Ovary (tissue), 9 donors: Measurements from ENCODE around the gene LAP3. TPM values are rescaled to one million over a fixed set of nuclear protein-coding genes. Genes with fewer than 3 reads are reported as not detected.

Source experiments
- DNase-seq, 5 donors: peaks; one replicate each; pipeline ENCODE4 v3.0.0-alpha.2; 2019 to 2020
- H3K27ac ChIP-seq, 2 donors: fragments of 200-600 bp; one replicate each; pipeline versions ENCODE4 v1.5.1 to v1.8.0; 2019 to 2022
- H3K27me3 ChIP-seq: fragments of 200-600 bp; one replicate; pipeline ENCODE4 v1.8.0; 2022
- H3K36me3 ChIP-seq: fragments of 200-600 bp; sonication (generic); one replicate; pipeline ENCODE4 v1.5.1; 2019
- H3K4me1 ChIP-seq: one replicate; pipeline ENCODE4 v1.8.1; 2013; ENCODE audit warnings: mild to moderate bottlenecking, moderate library complexity; ENCODE audit not compliant: insufficient read depth
- H3K4me3 ChIP-seq: fragments of 200-600 bp; sonication (generic); one replicate; pipeline ENCODE4 v1.5.1; 2017
- H3K9me3 ChIP-seq, 2 donors: fragments of 200-600 bp in 1 of 2; sonication (generic) in 1 of 2; one replicate each; pipeline versions ENCODE4 v1.5.1 to v1.8.1; 2013 to 2019; ENCODE audit warnings: mild to moderate bottlenecking in 1 of 2, moderate library complexity in 1 of 2
- EP300 ChIP-seq: sonication (generic); formaldehyde crosslinking; IDR thresholded peaks from one replicate; pipeline ENCODE4 v1.6.1; 2017; ENCODE audit warnings: antibody characterized with exemption
- POLR2A ChIP-seq: fragments of 450-650 bp; IDR thresholded peaks from one replicate; pipeline ENCODE4 v1.6.1; 2017; ENCODE audit warnings: antibody characterized with exemption, mild to moderate bottlenecking, moderate library complexity
- WGBS, 3 donors: extraction: QIAGEN DNeasy Blood & Tissue Kit in 1 of 3; methylation state at CpG; one replicate each; pipeline versions ENCODE4 v1.1.5 to v1.1.7; 2013 to 2017; 5-methylcytosine and 5-hydroxymethylcytosine counted together
- intact Hi-C, 4 donors: fragments of 100-400 bp; cut with DNase I; formaldehyde crosslinking; loops; one replicate each; pipeline versions ENCODE4 v1.11.0 to v1.15.1; 2022 to 2023
- polyA plus RNA-seq, 2 donors: library from polyadenylated mRNA; stranded (reverse); fragments of 200-250 nt in 1 of 2; fragments of 350-450 nt in 1 of 2; fragmentation: Illumina TruSeq in 1 of 2; extraction: RNeasy Lipid Tissue Mini Kit (QIAGEN cat#74804) in 1 of 2; gene quantifications; one replicate each; pipeline ENCODE4 v1.2.3, GENCODE V29; 2013 to 2014
- total RNA-seq, 7 donors: library from RNA; depleted of rRNA in 2 of 7; stranded (reverse); fragments of >200 nt in 2 of 7; fragmentation: NEBNext Ultra II Directional in 3 of 7; extraction: Animal tissue kit (Norgen Biotek cat#: 25700) in 3 of 7; gene quantifications; one replicate each; pipeline versions ENCODE4 v1.1.0 to v1.2.4, GENCODE V29; 2016 to 2023
- TF ChIP-seq, protein P1 (sequence below), 3 donors: fragments of 450-650 bp in 2 of 3; fragments of 200-600 bp in 1 of 3; IDR thresholded peaks; one replicate each; pipeline versions ENCODE4 v1.5.1 to v1.8.0; 2016 to 2022; ENCODE audit warnings: antibody characterized with exemption in 3 of 3, mild to moderate bottlenecking in 1 of 3
- donor health status: DM: no; HTN: no; CAD: no; lungs with moderate emphysema.
- donor health status: DM: no; HTN: no; CAD: no.
- donor health status: Bipolar disorder and iron deficiency.
- donor health status: DM: yes; HTN: yes; CAD: no.
- donor health status: DM: no; HTN: no; CAD: no.
- donor health status: DM: yes; HTN: yes; CAD: no.

LAP3 gene
- total and polyA plus RNA-seq, 9 donors, result 23.5 to 69.0 (median 33.9) TPM

DNA sequence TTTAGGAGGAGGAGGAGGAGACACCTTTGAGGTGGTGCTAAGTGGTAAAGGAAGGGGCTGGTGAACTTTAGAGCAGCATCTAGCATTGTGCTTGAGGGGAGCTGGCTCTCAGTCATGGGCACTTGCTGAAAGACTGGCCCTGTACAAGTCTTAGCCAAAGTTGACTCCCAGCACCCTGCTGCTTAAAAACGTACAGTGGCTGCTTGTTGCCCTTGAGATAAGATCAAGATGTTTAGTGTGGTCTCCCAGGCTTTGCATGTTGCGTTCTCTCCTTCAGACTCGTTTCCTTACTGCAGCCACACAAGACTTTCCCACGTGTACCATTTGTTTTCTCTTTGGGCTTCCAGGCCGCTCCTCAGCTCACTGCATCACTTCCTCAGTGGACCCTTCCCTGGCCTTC lies 39.3 kb downstream of the LAP3 start:
- TF ChIP-seq POLR2A (no peak), EP300 (no peak)
- TF ChIP-seq, protein P1, sequence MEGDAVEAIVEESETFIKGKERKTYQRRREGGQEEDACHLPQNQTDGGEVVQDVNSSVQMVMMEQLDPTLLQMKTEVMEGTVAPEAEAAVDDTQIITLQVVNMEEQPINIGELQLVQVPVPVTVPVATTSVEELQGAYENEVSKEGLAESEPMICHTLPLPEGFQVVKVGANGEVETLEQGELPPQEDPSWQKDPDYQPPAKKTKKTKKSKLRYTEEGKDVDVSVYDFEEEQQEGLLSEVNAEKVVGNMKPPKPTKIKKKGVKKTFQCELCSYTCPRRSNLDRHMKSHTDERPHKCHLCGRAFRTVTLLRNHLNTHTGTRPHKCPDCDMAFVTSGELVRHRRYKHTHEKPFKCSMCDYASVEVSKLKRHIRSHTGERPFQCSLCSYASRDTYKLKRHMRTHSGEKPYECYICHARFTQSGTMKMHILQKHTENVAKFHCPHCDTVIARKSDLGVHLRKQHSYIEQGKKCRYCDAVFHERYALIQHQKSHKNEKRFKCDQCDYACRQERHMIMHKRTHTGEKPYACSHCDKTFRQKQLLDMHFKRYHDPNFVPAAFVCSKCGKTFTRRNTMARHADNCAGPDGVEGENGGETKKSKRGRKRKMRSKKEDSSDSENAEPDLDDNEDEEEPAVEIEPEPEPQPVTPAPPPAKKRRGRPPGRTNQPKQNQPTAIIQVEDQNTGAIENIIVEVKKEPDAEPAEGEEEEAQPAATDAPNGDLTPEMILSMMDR (IDR thresholded peaks at IDR 0.05), result no peak
- intact Hi-C loops, result loop anchor here in 1 of 4 donors (5.0 kb wide), 2 partner anchors 39 to 54 kb away; partner anchors contain the start of gene LAP3
- peaks cover 8% of the 10 kb centered on the region for H3K4me1 ChIP-seq
- no peaks in the 10 kb centered on the region for H3K27me3 ChIP-seq
- H3K36me3 ChIP-seq, result no peaks in the 10 kb centered on the region
- no peak for DNase-seq
- WGBS, 3 donors, result 51 to 60% (median 53%) methylated on average over 5 of the region's 5 CpGs
- no peak overlapping the region for H3K4me3 ChIP-seq
- no peak overlapping the region for H3K27ac ChIP-seq
- H3K9me3 ChIP-seq, result no peaks in the 10 kb centered on the region

DNA sequence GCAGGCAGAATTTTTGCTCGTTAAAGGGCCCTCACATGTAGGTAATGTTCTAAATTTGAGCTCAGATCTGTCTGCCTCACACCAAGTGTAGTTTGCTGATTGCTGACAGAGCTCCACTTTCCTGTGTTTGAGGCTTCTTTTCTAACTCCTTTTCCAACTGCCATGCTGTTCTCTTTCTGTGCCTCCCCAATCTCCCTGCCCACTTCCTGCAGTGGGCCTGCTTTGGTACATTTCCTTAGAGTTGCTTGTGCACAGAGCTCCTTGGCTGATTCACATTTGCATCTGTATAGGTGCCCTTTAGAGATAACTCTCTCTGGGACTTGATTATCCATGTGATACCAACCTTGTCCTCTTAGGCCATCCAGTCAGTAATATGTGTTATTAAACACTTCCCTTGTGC lies 41.9 kb downstream of the LAP3 start:
- TF ChIP-seq POLR2A (no peak), EP300 (no peak)
- TF ChIP-seq, protein P1 (IDR thresholded peaks at IDR 0.05), result no peak
- Histone ChIP-seq H3K4me3 (no peak overlapping the region), H3K9me3 (no peaks in the 10 kb centered on the region), H3K4me1 (peaks cover 8% of the 10 kb centered on the region), H3K36me3 (no peaks in the 10 kb centered on the region), H3K27me3 (no peaks in the 10 kb centered on the region), H3K27ac (no peak overlapping the region)
- DNase-seq, result no peak
- 0 to 31% (median 0%) methylated on average over 1 of the region's 1 CpG for WGBS, 3 donors
- intact Hi-C loops, result loop anchor here in 1 of 4 donors (5.0 kb wide), 2 partner anchors 42 to 57 kb away; partner anchors contain the start of gene LAP3

DNA sequence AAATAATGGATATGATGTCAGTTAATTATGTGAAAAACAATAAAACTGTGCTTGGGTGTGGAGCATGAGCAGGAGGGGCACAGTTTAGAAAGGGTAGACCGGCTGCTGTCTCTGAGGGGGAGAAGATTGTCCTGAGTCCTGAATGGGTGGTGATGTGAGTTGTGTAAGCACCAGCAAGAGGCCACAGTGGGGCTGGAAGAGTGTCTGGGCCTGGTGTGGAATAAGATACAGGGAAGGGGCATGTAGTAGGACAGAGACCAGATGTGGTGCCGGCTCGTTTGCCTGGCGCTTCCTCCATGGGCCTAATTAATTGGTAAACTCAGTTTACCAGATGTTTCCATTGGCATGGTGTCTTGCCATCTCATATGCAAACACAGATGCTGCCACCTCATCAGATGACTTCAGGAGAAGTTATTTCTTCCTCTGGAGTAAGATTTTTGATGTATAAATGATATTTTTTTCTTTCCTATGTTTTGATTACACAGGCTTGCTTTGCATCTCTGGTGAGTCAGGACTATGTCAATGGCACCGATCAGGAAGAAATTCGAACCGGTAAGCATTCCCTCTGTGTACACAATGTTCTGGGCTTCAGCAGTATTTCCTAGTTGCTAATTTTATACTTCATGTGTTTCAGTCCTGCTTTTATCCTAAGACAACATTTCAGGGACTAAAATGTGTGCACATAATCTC lies 42.6 kb downstream of the LAP3 start:
- Histone ChIP-seq H3K27ac (no peak overlapping the region), H3K4me3 (no peak overlapping the region), H3K9me3 (no peaks in the 10 kb centered on the region), H3K27me3 (no peaks in the 10 kb centered on the region), H3K4me1 (peaks cover 8% of the 10 kb centered on the region), H3K36me3 (no peaks in the 10 kb centered on the region)
- DNase-seq, result no peak
- TF ChIP-seq POLR2A (no peak), EP300 (no peak)
- TF ChIP-seq, protein P1 (IDR thresholded peaks at IDR 0.05), result no peak
- WGBS, 3 donors, result 55 to 60% (median 56%) methylated on average over 7 of the region's 7 CpGs
- intact Hi-C loops, result loop anchor here in 1 of 4 donors (5.0 kb wide), 2 partner anchors 42 to 57 kb away; partner anchors contain the start of gene LAP3

DNA sequence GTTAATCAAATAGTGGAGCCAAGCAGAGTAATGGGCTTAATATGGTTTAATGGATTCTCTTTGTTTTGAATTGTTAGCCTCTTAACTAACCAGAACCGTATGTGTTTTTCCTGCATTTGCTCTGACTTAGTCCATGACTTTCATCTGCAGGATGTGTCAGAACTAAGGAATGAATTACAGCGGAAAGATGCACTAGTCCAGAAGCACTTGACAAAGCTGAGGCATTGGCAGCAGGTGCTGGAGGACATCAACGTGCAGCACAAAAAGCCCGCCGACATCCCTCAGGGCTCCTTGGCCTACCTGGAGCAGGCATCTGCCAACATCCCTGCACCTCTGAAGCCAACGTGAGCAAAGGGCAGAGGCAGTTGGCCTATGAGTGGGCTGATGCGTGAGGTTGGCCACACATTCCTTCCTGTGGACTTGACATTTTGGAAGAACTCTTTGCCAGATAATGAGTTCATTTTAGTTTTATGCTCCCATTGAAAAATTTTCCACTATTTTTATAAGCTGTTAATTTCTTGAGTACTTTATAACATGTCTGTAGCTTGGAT lies 46.5 kb downstream of the LAP3 start:
- Histone ChIP-seq H3K27me3 (no peaks in the 10 kb centered on the region), H3K4me1 (no peaks in the 10 kb centered on the region), H3K9me3 (no peaks in the 10 kb centered on the region), H3K36me3 (no peaks in the 10 kb centered on the region), H3K27ac (no peak overlapping the region), H3K4me3 (no peak overlapping the region)
- intact Hi-C loops, result no loop called here
- no peak for DNase-seq
- 78 to 80% (median 79%) methylated on average over 7 of the region's 7 CpGs for WGBS, 3 donors
- TF ChIP-seq, protein P1 (IDR thresholded peaks at IDR 0.05), result no peak
- no peak for TF ChIP-seq EP300
- no peak for TF ChIP-seq POLR2A
